ENCODE data around the gene IDUA. TPM values are rescaled to one million over a fixed set of nuclear protein-coding genes. Genes with fewer than 3 reads are reported as not detected.
"Not testable (repeated sequence)": the region's sequence is repeated elsewhere in the genome, so short reads cannot be mapped to it uniquely, and the experiment has no call there.

The IDUA gene
- polyA plus RNA-seq, 2 donors: 10.0 to 17.8 TPM

- not testable (repeated sequence) for H3K27me3 ChIP-seq (ENCODE audit: control insufficient read depth in 1 of 2, insufficient read depth in 2 of 2, low read length in 2 of 2); H3K27ac ChIP-seq (ENCODE audit: low read depth in 2 of 2, low read length in 1 of 2); H3K9me3 ChIP-seq (ENCODE audit: control insufficient read depth in 2 of 2, insufficient read depth in 1 of 2, low read depth in 1 of 2, low read length in 1 of 2); H3K4me3 ChIP-seq (ENCODE audit: low read depth in 1 of 2, low read length in 2 of 2); H3K4me1 ChIP-seq (ENCODE audit: control insufficient read depth in 2 of 2, insufficient read depth in 2 of 2, low read length in 1 of 2); H3K36me3 ChIP-seq (ENCODE audit: control insufficient read depth in 2 of 2, insufficient read depth in 2 of 2, low read length in 1 of 2)
- 63 to 74% methylated on average over 6 to 7 of the region's 7 CpGs for WGBS, 2 donors
These were observed 67.0 kb downstream of the IDUA start for GRCh38 chr4:1053891-1054290.

Other genes starting within 250 kb of the IDUA start
- gene CPLX1, start 160.9 kb upstream of the IDUA start, polyA plus RNA-seq: 1 to 10 TPM in 1 of 2 donors, under 1 TPM in 1; 0.74 to 2.8 TPM
- gene GAK, start 54.7 kb upstream of the IDUA start, polyA plus RNA-seq: 100 to 1,000 TPM in 1 of 2 donors, 10 to 100 TPM in 1; 82.3 to 147 TPM
- gene TMEM175, start 54.6 kb upstream of the IDUA start, polyA plus RNA-seq: 10 to 100 TPM; 16.6 to 32.2 TPM
- gene DGKQ, start 13.5 kb upstream of the IDUA start, polyA plus RNA-seq: 1 to 10 TPM; 6.8 to 8.0 TPM
- under 1 TPM; 0.09 to 0.49 TPM for gene SLC26A1, start 6.4 kb downstream of the IDUA start, polyA plus RNA-seq
- 1 to 10 TPM; 2.3 to 3.4 TPM for gene FGFRL1, start 24.6 kb downstream of the IDUA start, polyA plus RNA-seq
- gene RNF212, start 126.5 kb downstream of the IDUA start, polyA plus RNA-seq: 1 to 10 TPM; 1.2 to 1.7 TPM
- gene SPON2, start 185.5 kb downstream of the IDUA start, polyA plus RNA-seq: 10 to 100 TPM; 17.0 to 26.9 TPM